NCI-H187 treated with DMSO at 0.1 percent for 48 hours (cell line): ENCODE results near the gene S1PR3.

Experiments used
- DNase-seq: peaks from one replicate; lab custom pipeline; 2025; lab: John Stamatoyannopoulos, UW

S1PR3 gene

GRCh38 chr9:89038382-89039103 lies 47.3 kb downstream of the S1PR3 start:
- DNase-seq, result no peak

- no peak for DNase-seq
Observed at GRCh38 chr9:89039104-89039465, 47.8 kb downstream of the S1PR3 start.

GRCh38 chr9:89039664-89040063 lies 48.4 kb downstream of the S1PR3 start:
- no peak for DNase-seq

- DNase-seq, result no peak
Observed at GRCh38 chr9:89042984-89043383, 51.7 kb downstream of the S1PR3 start.

GRCh38 chr9:89044104-89044503 lies 52.8 kb downstream of the S1PR3 start:
- DNase-seq, result no peak

GRCh38 chr9:89044881-89045280 lies 53.6 kb downstream of the S1PR3 start:
- DNase-seq, result no peak

GRCh38 chr9:89046832-89047231 lies 55.6 kb downstream of the S1PR3 start:
- DNase-seq, result no peak

- no peak for DNase-seq
Observed at GRCh38 chr9:89047667-89048066, 56.4 kb downstream of the S1PR3 start.

- no peak for DNase-seq
Observed at GRCh38 chr9:89048616-89049015, 57.3 kb downstream of the S1PR3 start.

GRCh38 chr9:89049646-89050045 lies 58.4 kb downstream of the S1PR3 start:
- DNase-seq, result no peak

GRCh38 chr9:89051421-89052025 lies 60.3 kb downstream of the S1PR3 start:
- DNase-seq, result no peak

- no peak for DNase-seq
Observed at GRCh38 chr9:89052470-89053097, 61.3 kb downstream of the S1PR3 start.

GRCh38 chr9:89053301-89053700 lies 62.0 kb downstream of the S1PR3 start:
- no peak for DNase-seq
